Measurements from ENCODE around the gene TAF3.

TAF3 gene

DNA sequence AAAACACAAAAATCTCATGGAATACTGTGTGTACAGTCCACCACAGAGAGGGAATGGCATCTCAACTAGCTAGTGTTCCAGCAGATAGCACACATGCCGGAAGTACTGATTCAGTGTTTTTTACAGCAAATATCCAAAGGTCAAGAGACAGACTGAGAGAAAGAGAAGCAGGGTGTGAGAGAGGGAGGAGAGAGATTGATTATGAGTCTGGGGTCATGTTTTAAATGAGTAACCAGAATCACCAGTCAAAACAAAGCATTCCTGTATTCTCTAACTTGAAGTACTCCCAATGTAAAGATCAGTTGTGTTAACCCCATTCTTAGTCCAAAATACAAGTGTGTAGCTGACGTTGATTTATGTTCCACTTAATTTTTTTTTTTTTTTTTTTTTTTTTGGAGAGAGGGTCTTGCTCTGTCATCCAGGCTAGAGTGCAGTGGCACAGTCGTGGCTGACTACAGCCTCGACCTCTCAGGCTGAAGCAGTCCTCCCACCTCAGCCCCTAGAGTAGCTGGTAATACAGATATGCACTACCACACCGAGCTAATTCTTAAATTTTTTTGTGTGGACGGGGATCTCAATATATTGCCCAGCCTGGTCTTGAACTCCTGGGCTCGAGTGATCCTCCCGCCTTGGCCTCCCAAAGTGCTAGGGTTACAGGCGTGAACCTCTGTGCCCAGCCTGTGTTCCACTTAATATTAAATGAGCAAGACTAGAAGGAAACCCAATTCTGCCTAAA lies 114.2 kb downstream of the TAF3 start:
- no peak for DNase-seq (ENCODE audit: low read depth in 1 of 2, low spot score in 1 of 2)

DNA sequence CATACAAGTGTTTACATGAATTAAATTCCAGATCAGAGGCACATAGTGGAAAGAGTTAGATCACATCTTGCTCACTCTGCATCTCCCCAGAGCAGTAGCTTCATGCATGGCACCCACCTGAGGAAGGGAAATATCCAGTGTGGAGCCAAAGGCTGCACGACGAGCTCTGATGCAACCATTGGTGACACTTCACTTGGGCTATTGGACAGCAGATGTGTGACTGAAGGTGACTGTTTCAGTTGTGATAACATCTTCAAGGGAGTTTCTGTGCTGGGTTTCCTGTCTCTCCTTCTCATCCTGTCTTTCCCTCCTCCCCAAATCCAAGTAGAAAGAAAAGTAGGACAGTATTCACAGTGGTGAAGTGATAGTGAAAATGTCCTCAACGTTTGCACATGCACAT lies 115.0 kb downstream of the TAF3 start:
- DNase-seq (ENCODE audit: low read depth in 1 of 2, low spot score in 1 of 2) = no peak

DNA sequence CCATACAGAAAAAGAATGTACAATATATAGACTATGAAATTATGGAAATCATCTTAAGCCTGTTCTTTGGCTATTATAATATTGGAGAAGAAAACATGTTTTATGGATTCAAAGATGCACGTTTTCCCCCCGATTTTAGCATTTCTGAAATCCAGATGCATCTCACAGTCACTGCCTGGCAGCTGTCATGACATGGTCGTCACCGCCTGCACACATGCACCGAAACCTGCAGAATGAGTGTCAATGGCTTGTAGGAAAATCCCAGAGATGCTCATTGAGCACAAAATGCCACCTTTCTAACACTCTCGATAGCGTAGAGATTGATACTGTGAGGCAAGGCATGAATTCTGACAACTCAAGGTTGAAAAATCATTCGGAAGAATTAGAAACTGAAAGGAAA lies 115.5 kb downstream of the TAF3 start:
- DNase-seq (ENCODE audit: low read depth in 1 of 2, low spot score in 1 of 2) = no peak

DNA sequence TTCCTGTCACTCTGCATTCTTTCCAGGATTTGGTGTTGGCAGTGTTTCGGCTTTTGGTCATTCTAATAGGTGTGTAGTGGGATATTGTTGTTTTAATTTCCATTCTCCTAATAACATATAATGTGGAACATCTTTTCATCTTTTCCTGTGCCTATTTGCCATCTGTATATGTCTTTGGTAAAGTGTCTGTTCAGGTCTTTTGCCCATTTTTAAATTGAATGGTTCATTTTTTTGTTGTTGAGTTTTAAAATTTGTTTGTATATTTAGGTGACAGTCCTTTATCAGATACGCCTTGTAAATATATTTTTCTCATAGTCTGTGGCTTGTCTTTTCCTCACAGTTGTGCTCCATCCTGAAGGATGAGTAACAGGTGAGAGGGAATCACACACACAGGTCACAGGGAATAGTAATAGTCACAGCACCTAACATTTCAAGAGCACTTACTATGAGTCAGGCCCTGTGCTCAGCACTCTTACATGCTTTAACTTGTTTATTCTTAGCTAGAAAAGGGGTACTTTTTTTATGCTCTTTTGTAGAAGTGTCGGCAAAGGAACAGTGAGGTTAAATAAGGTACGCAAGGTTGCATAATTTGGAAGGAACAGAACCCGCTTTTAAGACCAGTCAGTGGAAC lies 119.1 kb downstream of the TAF3 start:
- no peak for DNase-seq (ENCODE audit: low read depth in 1 of 2, low spot score in 1 of 2)

DNA sequence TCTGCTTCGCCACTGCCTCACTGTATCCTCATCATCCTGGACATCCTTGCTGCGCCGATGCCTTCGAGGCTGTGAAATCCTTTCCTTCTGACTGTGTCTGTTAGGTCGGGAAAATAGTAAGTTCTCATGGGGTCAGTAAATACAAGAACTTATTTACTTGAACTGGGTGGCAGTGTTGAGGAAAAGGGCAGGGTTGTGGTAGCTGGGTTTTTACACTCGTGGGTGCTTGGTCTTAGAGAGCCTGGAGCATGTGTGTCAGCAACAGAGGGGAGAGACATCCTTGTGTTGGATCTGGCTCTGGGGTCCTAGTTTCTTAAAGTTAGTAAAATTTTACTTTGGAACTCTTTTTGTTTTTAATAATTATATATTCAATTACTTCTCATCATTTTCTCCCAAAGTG lies 123.3 kb downstream of the TAF3 start:
- DNase-seq (ENCODE audit: low read depth in 1 of 2, low spot score in 1 of 2) = no peak

DNA sequence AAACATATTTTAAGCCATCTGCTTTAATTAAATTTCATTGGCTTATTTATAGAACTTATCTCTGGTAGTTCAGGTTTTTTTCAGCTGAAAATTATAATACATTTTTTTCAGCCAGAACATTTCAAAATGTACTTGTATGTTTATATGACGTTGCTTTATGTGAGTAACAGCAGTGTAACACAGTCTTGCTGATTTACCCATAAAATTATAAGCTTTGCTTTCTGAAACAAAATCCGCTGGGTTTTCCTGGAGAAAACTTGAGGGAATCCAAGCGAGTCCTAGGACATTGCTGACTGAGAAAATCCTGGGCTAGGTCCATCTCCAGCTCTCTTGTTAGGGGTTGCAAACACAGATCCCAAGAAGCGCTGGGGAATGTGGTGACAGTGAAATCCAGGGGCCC lies 124.0 kb downstream of the TAF3 start:
- no peak for DNase-seq (ENCODE audit: low read depth in 1 of 2, low spot score in 1 of 2)

DNA sequence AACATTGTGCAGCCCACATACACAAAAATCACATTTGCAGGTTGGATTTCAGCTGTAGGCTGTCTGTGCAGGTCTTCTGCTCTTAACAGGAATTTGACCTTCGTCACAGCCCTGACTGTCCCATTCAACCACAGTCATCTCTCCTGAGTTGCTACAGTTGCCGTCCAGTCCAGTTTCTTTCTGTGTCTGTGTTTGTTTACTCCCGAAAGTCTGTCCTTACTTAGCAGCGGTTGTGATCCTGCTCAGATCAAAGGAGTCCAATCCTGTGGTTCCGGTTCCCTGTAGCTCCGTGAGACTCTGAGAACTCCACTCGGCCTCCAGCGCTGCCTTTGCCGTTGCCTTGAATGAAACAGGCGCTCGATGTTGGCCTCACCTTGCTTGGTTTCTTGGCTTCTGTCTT lies 124.6 kb downstream of the TAF3 start:
- no peak for DNase-seq (ENCODE audit: low read depth in 1 of 2, low spot score in 1 of 2)

DNA sequence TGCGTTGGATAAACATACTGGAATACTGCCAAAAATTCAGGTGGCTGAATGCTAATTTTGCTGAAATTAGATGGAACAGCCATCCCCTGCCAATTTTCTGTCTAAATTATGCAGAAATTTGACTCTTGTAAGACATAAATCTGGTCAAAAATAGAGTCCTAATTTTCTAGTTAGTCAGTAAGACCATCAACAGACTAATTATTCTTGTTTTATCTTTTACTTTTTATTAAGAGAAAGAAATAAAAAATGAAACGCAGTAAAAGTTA lies 125.8 kb downstream of the TAF3 start:
- DNase-seq (ENCODE audit: low read depth in 1 of 2, low spot score in 1 of 2) = no peak

DNA sequence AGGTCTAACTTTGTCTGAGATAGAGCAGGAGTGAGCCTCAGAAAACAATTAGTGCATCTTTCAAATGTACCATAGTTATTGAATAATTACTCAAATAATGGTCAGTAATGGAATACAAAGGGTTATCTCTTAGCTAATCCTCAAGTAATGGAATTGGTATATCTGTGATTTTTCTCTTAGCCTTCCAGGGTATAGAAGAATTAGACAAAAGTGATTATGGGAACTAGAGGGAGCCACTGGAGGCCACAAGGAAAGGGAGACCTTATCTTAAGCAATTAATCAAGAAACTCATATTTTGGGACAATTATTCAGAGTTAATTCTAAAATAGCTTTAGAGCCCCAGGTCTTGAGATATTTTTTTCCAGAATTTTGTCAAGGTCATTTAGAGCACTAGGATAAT lies 126.2 kb downstream of the TAF3 start:
- no peak for DNase-seq (ENCODE audit: low read depth in 1 of 2, low spot score in 1 of 2)

DNA sequence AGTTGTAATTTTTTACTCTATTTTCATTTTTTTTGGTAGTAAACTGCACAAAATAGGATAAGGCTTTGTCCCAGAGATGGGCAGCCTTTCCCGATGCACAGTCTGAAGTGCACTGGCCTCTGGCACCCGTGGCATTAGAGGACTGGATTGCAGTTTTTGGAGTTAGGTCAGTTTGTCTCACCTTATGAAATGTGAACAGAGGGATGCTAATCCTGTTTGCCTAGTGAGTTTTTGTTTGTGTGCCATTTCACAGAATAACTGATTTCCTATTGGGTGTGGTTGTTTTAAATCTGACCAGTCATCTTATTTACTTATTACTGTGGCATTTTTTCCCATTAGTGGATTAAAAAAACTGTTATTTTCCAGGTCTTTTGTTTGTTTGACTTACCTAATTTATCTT lies 126.7 kb downstream of the TAF3 start:
- no peak for DNase-seq (ENCODE audit: low read depth in 1 of 2, low spot score in 1 of 2)

DNA sequence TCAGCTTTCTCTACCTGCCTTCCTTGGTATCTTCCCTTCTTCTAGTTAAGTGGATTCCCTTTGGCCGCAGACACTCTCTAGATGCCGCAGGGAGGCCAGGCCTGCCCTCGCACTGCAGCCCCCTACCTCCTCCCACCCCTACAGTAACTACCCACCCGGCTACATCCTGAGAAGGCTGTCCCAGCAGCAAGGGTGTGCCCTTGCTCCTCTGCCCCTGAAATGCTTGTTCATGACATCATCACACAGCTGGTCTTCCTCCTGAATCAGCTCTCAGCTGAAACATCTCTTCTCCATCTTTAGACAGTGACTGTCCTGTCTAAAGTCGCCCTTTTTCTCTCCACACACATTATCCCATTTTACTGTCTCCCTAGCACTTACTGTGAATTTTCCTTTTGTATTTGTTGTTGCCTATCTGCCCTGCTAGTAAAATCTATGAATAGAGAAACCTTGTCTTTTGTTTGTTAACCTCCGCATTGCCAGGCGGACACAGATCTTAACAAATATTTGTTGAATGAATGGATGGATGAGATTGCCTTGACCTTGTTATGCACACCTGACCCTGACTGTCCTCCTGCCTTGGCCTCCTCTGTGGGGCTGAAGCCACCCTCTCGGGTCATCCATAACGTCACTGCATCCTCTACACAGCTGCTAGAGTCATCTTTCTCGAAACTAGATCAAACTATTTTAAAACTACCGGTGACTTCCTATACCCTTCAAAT lies 127.3 kb downstream of the TAF3 start:
- no peak for DNase-seq (ENCODE audit: low read depth in 1 of 2, low spot score in 1 of 2)

DNA sequence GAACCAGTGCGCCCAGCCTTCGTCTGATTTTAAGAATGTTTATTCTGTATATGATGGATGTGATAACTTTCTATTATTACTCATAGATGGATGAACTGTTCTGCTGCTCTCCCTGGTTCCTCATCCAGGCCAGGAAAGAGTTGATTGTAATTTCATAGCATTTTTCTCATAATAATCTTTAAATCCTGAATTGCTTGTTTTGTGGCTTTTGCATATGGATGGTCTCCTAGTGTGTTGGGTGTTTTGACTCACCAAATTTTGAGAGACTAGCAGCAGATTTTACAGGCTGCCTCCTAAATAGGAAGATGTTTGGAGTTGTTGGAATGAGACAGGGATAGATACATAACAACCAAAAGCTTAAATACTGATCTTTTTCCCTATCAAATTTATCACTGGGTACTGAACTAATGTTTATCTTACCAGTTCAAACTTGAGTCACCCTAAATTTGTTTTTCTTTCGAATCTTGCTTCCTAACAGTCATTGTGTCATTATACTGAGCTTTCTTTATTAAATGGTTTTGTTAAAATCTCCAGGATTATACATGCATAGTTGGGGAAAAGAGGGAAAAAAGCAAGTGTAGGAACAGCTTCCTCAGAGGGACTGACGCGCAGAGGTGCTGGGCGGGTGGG lies 130.2 kb downstream of the TAF3 start:
- no peak for DNase-seq (ENCODE audit: low read depth in 1 of 2, low spot score in 1 of 2)

DNA sequence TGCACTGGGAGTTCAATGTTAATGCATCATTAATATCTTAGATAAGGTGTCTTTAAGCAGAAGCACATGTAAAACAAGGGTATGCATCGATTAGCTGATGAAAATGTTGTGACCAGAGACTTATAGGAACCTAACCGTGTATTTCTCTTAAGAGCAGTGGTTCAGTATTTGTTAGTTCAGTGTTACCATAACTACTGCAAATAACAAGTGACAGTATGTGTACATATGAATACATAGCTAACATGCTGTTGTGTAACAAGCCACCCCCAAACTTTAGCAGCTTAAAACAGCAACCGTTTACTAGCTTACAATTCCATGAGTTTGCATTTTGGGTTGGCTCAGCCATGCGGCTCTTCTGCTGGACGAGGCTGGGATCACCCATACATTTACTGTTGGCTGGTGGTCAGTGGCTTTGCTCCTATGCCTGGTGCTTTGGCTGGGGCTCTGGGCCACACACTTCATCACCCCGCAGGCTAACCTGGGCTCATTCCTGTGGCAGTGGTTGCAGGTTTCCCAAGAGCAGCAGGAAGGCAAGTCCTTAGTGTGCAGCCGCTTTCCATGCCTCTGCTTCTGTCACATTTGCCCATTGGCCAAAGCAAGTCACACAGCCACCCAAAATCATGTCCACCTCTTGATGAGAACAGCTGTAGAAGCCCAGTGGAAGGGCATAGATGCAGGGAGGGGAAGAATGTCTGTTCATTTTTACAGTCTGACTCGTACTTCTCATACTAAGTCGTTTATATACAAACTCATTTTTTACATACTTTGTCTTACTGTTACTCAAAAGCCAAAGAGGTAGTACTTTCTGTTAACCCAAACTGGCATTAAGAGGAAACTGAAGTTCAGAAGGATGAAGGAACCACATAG lies 132.9 kb downstream of the TAF3 start:
- DNase-seq (ENCODE audit: low read depth in 1 of 2, low spot score in 1 of 2) = no peak

DNA sequence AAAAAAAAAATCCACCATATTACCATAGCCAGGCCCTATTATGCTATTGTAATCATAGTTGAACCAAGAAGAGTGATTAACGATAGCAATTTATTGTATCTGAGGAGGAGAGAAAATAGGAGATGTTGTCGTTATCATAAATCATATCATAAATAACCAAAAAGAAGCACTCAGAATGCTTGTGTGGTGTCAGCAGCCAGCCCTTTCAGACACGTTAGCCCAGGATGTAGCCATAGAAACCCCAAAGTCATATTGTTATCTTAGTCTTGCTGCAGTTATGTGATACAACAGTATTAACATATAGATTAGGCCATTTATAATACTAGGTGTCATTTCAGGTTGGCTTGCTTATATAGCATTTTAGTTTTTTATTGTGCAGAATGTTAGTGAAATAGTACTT lies 134.0 kb downstream of the TAF3 start:
- DNase-seq (ENCODE audit: low read depth in 1 of 2, low spot score in 1 of 2) = no peak

DNA sequence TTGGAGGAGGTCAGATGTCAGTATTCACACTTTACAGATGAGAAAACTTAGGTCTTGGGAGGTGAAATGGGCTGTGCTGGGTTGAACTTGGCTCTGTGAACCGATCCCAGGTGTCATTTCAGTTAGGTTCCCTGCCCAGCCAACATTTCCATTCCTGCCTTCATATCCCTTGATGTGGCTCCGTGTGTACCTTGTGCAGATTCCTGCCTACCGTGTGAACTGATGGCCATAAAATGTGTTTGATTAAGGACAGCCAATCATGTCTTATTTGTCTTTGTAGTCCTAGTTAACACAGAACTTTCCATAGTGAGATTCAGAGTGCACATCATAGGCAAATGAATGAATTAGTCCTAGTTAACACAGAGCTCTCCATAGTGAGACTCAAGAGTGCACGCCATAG lies 135.1 kb downstream of the TAF3 start:
- no peak for DNase-seq (ENCODE audit: low read depth in 1 of 2, low spot score in 1 of 2)

DNA sequence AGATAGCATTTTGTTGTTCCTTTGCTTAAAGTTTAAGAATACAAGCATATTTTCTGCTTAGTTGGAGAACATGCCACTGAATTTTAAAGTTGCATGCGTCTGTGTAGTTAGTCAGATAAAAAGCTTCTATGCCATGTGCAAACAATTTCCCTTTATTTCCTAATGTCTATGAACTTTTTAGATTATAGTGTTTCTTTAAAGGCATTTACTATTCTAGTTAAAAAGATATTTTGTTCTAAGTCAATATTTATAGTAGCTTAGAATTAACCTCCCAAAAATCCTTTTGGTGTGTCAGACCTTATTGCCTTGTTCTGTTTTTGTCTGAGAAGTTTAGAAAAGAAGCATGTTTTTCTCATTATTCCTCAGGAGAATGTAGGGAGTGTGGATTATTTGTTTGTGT lies 137.1 kb downstream of the TAF3 start:
- DNase-seq (ENCODE audit: low read depth in 1 of 2, low spot score in 1 of 2) = no peak

DNA sequence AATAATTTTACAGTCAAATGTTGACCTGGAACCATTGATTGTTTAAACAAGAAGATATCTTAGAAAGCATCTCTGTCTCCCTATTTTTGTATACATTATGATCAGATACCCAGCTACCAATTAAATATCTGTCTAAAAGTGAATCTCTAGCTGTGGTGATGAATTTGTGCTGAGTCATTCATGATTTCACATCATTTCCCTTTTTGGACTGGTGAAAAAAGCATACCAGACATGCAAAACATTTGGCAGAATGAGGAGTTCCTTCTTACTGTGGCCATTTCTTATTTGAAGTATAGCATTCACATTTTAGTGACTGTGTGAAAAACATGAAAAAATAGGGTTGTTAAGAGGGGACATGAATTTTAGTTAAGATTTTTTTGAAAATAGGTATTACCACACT lies 138.2 kb downstream of the TAF3 start:
- no peak for DNase-seq (ENCODE audit: low read depth in 1 of 2, low spot score in 1 of 2)

DNA sequence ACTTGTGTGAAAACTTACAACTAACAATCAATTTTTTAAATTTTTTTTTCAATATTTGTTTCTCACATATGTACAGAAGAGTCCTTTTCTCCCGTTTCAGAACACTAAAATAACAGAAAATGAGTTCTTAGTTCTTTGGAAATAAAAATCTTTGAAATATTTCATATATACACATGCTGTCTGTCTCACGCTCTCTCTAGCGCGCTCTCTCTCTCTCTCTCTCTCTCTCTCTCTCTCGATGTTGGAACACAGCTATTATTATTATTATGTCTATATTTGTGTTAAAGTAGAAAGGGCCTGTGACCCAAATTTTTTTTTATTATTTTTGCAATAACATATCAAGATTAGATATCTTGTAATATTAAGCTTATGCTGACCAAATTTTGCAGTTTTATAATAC lies 139.3 kb downstream of the TAF3 start:
- no peak for DNase-seq (ENCODE audit: low read depth in 1 of 2, low spot score in 1 of 2)

DNA sequence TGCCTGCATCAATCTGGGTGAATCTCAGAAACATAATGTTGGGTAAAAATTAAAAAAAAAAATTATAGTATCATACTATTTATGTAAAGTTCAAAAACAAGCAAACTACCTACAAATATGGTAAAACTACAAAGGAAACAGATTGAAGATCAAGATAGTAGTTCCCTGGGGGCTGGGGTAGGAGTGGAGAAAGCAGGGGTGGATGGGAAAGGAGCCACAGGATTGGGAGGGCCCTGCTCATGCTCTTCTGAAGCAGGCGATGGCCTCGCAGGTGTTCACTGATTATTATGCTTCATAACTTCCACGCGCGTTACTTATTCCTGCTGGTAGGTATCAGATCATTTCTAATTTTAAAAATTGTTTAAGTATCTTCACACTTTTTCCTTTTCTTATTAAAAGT lies 140.1 kb downstream of the TAF3 start:
- no peak for DNase-seq (ENCODE audit: low read depth in 1 of 2, low spot score in 1 of 2)

DNA sequence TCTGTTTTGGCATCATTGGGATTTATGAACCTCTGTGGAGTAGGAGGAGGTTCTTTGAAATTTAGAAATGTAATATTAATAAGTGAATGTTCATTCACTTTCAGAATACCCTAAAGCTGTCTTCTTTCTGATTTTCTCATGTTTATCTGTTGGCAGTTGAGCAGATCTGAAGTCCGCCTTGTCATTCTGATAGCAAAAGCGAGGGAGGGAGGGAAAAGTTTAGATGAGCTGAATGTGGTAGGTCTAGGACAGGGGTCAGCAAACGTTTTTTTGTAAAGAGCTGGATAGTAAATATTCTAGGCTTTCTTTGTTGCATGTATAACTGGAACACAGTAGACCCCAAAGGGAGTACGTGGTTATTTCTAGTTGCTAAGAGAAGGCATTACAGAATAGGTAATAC lies 141.8 kb downstream of the TAF3 start:
- no peak for DNase-seq (ENCODE audit: low read depth in 1 of 2, low spot score in 1 of 2)

DNA sequence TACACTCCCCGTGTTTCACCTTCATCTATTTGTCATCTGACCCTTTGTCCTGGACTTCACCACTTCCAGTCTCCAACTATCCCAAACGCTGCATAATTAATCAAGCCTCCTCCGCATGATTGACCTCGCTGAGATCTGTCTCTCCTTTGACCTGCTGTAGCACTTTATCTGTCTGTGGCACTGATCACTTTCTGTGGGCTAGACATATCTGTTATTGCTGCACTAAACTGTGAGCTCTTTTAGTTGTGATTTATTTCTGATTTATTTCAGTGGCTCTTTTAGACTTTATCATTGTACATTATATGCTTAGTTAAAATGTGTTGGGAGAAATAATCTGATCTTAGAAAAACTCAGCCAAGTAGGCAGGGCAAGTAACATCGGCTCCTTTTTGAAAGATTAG lies 144.3 kb downstream of the TAF3 start:
- DNase-seq (ENCODE audit: low read depth in 1 of 2, low spot score in 1 of 2) = no peak
